HepG2 (cell line): ENCODE data around the gene SYT8. TPM values are rescaled to one million over a fixed set of nuclear protein-coding genes. Genes with fewer than 3 reads are reported as not detected.
A peak's percentile ranks its signal among the peaks of the same experiment; 100 is the strongest.

Experiments
- ARID2 ChIP-seq: sonication (generic); formaldehyde crosslinking; IDR thresholded peaks from 2 replicates; pipeline ENCODE4 v1.8.1; 2022; ENCODE audit warnings: mild to moderate bottlenecking, missing genetic modification reagents, borderline replicate concordance
- HDAC2 ChIP-seq: sonication (generic); formaldehyde crosslinking; IDR thresholded peaks from 2 replicates; pipeline ENCODE4 v1.4.0; 2020; ENCODE audit warnings: missing genetic modification reagents
- HNF1A ChIP-seq, 2 experiments: sonication (generic) in 1 of 2; formaldehyde crosslinking in 1 of 2; IDR thresholded peaks; 2 replicates each; pipeline versions ENCODE4 v1.4.0 to v1.6.1; 2016 to 2020; ENCODE audit warnings: borderline replicate concordance in 1 of 2, low read depth in 1 of 2, mild to moderate bottlenecking in 1 of 2, missing genetic modification reagents in 1 of 2
- KMT2A ChIP-seq: sonication (generic); formaldehyde crosslinking; IDR thresholded peaks from 2 replicates; pipeline ENCODE4 v1.4.0; 2020; ENCODE audit warnings: missing genetic modification reagents
- LBX2 ChIP-seq: sonication (generic); formaldehyde crosslinking; IDR thresholded peaks from 2 replicates; pipeline ENCODE4 v1.5.0; 2020; ENCODE audit warnings: missing genetic modification reagents, mild to moderate bottlenecking, borderline replicate concordance
- MYC ChIP-seq: sonication (generic); formaldehyde crosslinking; IDR thresholded peaks from 2 replicates; pipeline ENCODE4 v1.9.0; 2021; ENCODE audit warnings: missing genetic modification reagents, borderline replicate concordance
- NONO ChIP-seq, 2 experiments: fragments of 450-650 bp in 1 of 2; sonication (generic) in 1 of 2; formaldehyde crosslinking in 1 of 2; IDR thresholded peaks in 1 of 2; conservative IDR thresholded peaks in 1 of 2; 2 replicates each; pipeline versions ENCODE4 v1.6.1 to v1.8.0; 2017 to 2022; ENCODE audit warnings: mild to moderate bottlenecking in 1 of 2, missing genetic modification reagents in 1 of 2, moderate library complexity in 1 of 2
- RNF2 ChIP-seq: fragments of 450-650 bp; conservative IDR thresholded peaks from 2 replicates; pipeline ENCODE4 v1.6.1; 2016; ENCODE audit warnings: low read depth
- SETDB1 ChIP-seq: sonication (generic); formaldehyde crosslinking; IDR thresholded peaks from 2 replicates; pipeline ENCODE4 v1.5.1; 2020; ENCODE audit warnings: missing genetic modification reagents, mild to moderate bottlenecking, borderline replicate concordance
- THRA ChIP-seq: sonication (generic); formaldehyde crosslinking; IDR thresholded peaks from 2 replicates; pipeline ENCODE4 v1.4.0; 2020; ENCODE audit warnings: missing genetic modification reagents, borderline replicate concordance
- XRCC5 ChIP-seq: fragments of 200-400 bp; formaldehyde crosslinking; optimal IDR thresholded peaks from 2 replicates; pipeline ENCODE3; 2017; ENCODE audit warnings: mild to moderate bottlenecking, low read length
- ZBED4 ChIP-seq: sonication (generic); formaldehyde crosslinking; IDR thresholded peaks from 2 replicates; pipeline ENCODE4 v1.4.0; 2020; ENCODE audit warnings: missing genetic modification reagents, borderline replicate concordance
- ZEB1 ChIP-seq: IDR thresholded peaks from 2 replicates; pipeline ENCODE4 v1.6.1; 2012; ENCODE audit warnings: mild to moderate bottlenecking, low read depth, inconsistent platforms; ENCODE audit not compliant: insufficient replicate concordance
- ZFP36L1 ChIP-seq: sonication (generic); formaldehyde crosslinking; IDR thresholded peaks from 2 replicates; pipeline ENCODE4 v1.8.0; 2022; ENCODE audit warnings: mild to moderate bottlenecking, missing genetic modification reagents, moderate library complexity
- ZMYM4 ChIP-seq: sonication (generic); formaldehyde crosslinking; IDR thresholded peaks from 2 replicates; pipeline ENCODE4 v1.8.1; 2023; ENCODE audit warnings: mild to moderate bottlenecking, missing genetic modification reagents
- ZNF558 ChIP-seq: sonication (generic); formaldehyde crosslinking; IDR thresholded peaks from 2 replicates; pipeline ENCODE4 v1.9.0; 2022; ENCODE audit warnings: mild to moderate bottlenecking, missing genetic modification reagents, borderline replicate concordance
- ZNF747 ChIP-seq: sonication (generic); formaldehyde crosslinking; IDR thresholded peaks from 2 replicates; pipeline ENCODE4 v1.8.1; 2023; ENCODE audit warnings: missing genetic modification reagents, mild to moderate bottlenecking, borderline replicate concordance
- ZNF782 ChIP-seq: sonication (generic); formaldehyde crosslinking; IDR thresholded peaks from 2 replicates; pipeline ENCODE4 v1.4.0; 2020; ENCODE audit warnings: missing genetic modification reagents, mild to moderate bottlenecking, borderline replicate concordance
- polyA plus RNA-seq, 8 experiments: library from polyadenylated mRNA; depleted of rRNA in 3 of 8; stranded (reverse) in 7 of 8; unstranded in 1 of 8; fragments of >200 nt; fragmentation: Illumina TruSeq in 4 of 8; extraction: Trizol in 4 of 8; gene quantifications; 2 replicates each; pipeline versions ENCODE4 v1.2.1 to v1.2.3, GENCODE V29; 2011 to 2016; ENCODE audit warnings: low read depth in 4 of 8, missing spikeins in 1 of 8, mixed read lengths in 1 of 8; ENCODE audit not compliant: insufficient read depth in 1 of 8
- total RNA-seq, 5 experiments: library from RNA; depleted of rRNA; stranded (reverse); fragments of >200 nt; fragmentation: Illumina TruSeq; extraction: Trizol; gene quantifications; 2 replicates each; pipeline ENCODE4 v1.2.3, GENCODE V29; 2016; ENCODE audit warnings: low read depth in 1 of 5

SYT8 gene
- total and polyA plus RNA-seq, 2 of the 13 experiments (the other 11 are each of a cell fraction or from before 2014, with no cell fraction given): 0.60 to 2.3 TPM

- TF ChIP-seq THRA (CRISPR knock-in tag): 0 out of 2 replicates have a peak, but pooled peaks have one; percentile 33
- no peak for TF ChIP-seq SETDB1 (CRISPR knock-in tag)
- TF ChIP-seq ZNF558 (CRISPR knock-in tag): 0 out of 2 replicates have a peak, but pooled peaks have one; percentile 16
- TF ChIP-seq NONO (IDR thresholded peaks at IDR 0.05): no peak
- TF ChIP-seq NONO (CRISPR knock-in tag; conservative IDR thresholded peaks at IDR 0.05): peak; percentile 84
- peak; percentile 65; the same call in 1 of the 2 replicates for TF ChIP-seq MYC (CRISPR knock-in tag)
- peak; percentile 87 for TF ChIP-seq ZBED4 (CRISPR knock-in tag)
- TF ChIP-seq ZEB1: no peak
- peak; percentile 55 for TF ChIP-seq HDAC2 (CRISPR knock-in tag)
- no peak for TF ChIP-seq HNF1A (IDR thresholded peaks at IDR 0.05; ENCODE audit: low read depth)
- TF ChIP-seq HNF1A (CRISPR knock-in tag; IDR thresholded peaks at IDR 0.05; ENCODE audit: borderline replicate concordance): peak; percentile 76; the same call in 1 of the 2 replicates
- peak; percentile 52; the same call in 1 of the 2 replicates for TF ChIP-seq ZNF782 (CRISPR knock-in tag)
- no peak for TF ChIP-seq RNF2
- TF ChIP-seq XRCC5: peak; percentile 96
- no peak for TF ChIP-seq ZFP36L1 (CRISPR knock-in tag)
- TF ChIP-seq ZNF747: peak; percentile 85
- TF ChIP-seq ARID2 (CRISPR knock-in tag): no peak
- TF ChIP-seq ZMYM4: peak; percentile 22; the same call in 1 of the 2 replicates
- no peak for TF ChIP-seq LBX2 (CRISPR knock-in tag)
- TF ChIP-seq KMT2A (CRISPR knock-in tag): no peak
Observed at GRCh38 chr11:1825039-1825740, 9.6 kb upstream of the SYT8 start (continued).
